HG03066 (cell line): ENCODE measurements around the gene XG.
"Not testable (repeated sequence)": the region's sequence is repeated elsewhere in the genome, so short reads cannot be mapped to it uniquely, and the experiment has no call there.

Source experiments
- ATAC-seq: cut with Tn5 transposase; IDR thresholded peaks from one replicate; pipeline ENCODE4 v1.9.1; 2021; ENCODE audit warnings: low read depth; ENCODE audit not compliant: unreplicated experiment

The XG gene

GRCh38 chrX:2774057-2774456 is 22.2 kb downstream of the XG start:
- ATAC-seq = no peak

GRCh38 chrX:2774776-2775175 is 22.9 kb downstream of the XG start:
- no peak for ATAC-seq

DNA sequence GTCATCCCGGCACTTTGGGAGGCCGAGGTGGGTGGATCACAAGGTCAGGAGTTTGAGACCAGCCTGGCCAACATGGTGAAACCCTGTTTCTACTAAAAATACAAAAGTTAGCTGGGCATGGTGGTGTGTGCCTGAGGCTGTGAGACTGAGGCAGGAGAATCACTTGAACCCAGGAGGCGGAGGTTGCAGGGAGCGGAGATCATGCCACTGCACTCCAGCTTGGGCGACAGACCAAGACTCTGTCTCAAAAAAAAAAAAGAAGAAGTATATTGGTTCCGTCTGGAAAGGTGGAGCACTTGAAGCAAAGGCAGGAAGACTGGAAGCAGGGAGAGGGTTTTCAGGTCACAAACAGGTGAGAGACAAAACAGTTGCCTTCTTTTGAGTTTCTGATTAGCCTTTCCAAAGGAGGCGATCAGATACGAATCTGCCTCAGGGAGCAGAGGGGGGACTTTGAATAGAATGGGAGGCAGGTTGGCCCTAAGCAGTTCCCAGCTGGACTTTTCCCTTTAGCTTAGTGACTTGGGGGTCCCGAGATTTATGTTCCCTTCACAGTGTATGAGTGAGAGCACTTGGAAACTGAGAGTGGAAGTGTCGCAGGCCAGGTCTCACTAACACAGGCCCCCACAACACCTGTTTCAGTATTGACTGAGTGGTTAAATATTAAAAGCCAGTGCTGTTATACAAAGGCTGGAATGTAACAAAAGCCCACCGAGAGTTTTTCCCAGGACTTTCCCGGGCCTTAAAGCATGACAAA is 28.8 kb downstream of the XG start:
- ATAC-seq = peak; percentile 58

DNA sequence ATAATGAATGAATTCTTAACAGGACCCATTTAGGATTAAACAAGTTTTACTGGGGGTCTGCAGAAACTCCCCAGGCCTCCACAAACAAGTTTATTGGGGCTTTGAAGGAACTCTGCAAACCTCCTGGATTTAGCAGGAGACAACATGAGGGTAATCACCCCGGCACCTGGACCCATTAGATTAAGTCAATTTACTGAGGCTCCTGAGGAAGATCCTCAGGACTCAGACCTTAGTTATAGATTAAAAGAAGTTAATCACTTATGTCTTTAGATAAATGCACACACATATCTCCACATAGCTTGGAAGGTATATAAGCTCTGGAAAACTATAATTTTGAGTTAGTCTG is 29.4 kb downstream of the XG start:
- no peak for ATAC-seq

- ATAC-seq = no peak
Observed at GRCh38 chrX:2781698-2782097, 29.9 kb downstream of the XG start.

GRCh38 chrX:2782171-2782570 is 30.3 kb downstream of the XG start:
- ATAC-seq = no peak

GRCh38 chrX:2782778-2783177 is 30.9 kb downstream of the XG start:
- no peak for ATAC-seq

- ATAC-seq = no peak
Observed at GRCh38 chrX:2784026-2784425, 32.2 kb downstream of the XG start.

GRCh38 chrX:2785538-2785937 is 33.7 kb downstream of the XG start:
- ATAC-seq = no peak

DNA sequence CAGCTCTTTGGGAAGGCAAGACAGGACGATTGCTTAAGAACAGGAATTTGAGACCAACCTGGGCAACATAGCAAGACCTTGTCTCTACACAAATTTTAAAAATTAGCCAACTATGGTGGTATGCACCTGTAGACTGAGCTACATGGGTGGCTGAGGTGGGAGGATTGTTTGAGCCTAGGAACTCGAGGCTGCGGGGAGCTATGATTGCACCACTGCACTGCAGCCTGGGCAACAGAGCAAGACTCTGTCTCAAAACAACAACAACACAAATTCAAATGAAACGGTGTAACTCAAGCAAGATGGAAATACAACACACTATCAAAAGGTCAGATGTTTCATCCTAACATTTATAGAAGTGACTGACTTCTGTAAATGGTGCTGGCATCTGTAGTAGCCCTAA is 37.1 kb downstream of the XG start:
- no peak for ATAC-seq

DNA sequence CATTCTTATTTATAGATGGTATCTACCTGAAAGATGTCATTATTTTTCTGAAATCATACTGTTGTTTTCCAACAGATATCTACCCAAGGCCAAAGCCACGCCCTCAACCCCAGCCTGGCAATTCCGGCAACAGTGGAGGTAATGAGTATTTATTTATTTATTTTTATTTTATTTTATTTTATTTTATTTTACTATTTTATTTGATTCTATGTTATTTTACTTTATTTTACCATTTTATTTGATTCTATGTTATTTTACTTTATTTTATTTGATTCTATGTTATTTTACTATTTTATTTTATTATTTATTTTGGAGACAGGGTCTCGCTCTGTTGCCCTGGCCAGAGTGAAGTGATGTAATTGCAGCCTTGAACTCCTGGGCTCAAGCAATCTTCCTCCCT is 37.7 kb downstream of the XG start:
- no peak for ATAC-seq

- no peak for ATAC-seq
Observed at GRCh38 chrX:2793752-2794151, 41.9 kb downstream of the XG start.

DNA sequence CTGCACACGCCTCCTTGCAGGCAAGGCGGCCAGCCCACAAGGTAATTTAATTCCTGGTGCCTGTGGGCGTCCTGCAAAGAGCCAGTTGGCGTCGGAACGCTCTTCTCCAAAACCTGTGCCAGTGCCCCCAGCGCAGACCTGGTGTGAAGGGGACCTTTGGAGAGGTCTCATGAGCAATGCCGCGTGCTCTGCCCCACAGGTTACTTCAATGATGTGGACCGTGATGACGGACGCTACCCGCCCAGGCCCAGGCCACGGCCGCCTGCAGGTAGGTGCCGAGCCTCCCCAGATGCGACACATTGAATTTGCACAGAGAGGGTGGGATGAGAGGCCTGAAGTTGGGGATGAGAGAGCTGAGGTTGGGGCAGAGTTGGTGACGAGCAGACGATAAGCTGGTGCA is 42.5 kb downstream of the XG start:
- ATAC-seq = no peak

DNA sequence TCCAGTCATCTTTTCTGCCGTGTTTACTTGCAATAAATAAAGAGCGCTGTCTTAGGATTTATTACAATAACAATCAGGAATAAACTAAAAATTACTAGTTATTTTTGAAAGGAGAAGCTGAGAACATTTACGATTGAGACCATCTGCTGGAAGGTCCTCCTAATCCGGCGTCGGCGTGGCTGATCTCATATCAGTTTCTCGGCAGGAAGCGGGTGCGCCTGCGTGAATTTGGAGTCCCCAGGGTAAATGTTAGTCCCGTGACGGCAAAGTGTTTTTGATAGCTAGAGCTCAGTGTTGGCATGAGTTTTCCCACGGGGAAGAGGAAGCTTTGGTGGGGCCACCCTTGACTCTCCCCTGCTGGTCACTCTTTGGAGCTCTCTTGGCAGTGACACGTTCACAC is 45.0 kb downstream of the XG start:
- not testable (repeated sequence) for ATAC-seq

DNA sequence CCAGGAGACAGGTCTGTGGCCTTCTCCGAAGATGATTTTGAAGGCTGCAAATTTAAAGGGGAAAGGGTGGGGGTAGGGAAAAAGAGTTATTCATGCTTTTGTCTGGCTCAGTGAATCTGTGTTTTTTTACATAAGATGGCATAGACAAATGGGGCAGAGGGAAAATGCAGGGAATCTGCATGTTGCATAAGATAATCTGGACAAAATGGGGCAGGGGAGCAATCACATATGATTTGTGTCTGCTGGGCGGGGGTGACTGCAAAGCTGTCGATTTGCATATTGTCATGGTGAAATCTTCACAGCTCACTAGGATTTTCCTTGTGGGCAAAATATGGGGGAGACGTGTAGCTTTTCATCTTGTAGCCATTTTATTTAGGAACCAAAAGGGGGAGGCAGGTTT is 47.5 kb downstream of the XG start:
- no peak for ATAC-seq

DNA sequence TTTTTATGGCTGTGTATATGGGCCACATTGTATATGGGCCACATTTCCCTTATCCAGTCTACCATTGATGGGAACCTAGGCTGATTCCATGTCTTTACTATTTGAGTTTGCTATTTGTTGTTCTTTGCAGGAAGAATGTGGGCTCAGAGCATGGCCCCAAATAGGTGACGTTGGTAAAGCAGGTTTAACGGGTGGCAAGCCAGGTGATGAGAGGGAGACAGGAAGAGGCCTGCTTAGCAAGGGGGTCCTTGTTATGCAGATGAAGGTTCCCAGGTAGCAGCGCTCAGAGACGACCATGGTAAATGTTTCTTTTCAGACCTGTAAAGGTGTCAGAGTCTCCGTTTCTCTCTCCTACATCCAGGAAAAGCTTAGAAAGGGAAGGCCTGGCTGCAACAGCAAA is 48.1 kb downstream of the XG start:
- not testable (repeated sequence) for ATAC-seq

DNA sequence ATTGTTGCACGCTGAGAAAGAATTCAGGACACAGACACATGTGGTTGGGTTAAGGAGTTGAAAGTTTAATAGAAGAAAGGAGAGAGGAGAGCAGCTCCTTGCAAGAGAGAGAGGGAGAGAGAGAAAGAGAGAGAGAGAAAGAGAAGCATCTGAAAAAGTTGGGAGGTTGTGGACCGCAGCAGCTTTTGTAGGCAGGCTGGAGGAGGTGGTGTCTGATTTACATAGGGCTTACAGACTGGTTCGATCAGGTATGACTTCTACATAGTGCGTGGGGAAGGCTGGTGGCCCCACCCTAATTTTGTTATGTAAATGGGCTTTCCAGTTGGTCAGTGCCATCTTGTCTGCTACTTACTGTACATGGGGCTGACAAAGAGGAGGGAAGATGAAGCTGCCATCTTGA is 49.4 kb downstream of the XG start:
- no peak for ATAC-seq

GRCh38 chrX:2802376-2803090 is 50.7 kb downstream of the XG start:
- not testable (repeated sequence) for ATAC-seq

- not testable (repeated sequence) for ATAC-seq
Observed at GRCh38 chrX:2803486-2803885, 51.6 kb downstream of the XG start.

DNA sequence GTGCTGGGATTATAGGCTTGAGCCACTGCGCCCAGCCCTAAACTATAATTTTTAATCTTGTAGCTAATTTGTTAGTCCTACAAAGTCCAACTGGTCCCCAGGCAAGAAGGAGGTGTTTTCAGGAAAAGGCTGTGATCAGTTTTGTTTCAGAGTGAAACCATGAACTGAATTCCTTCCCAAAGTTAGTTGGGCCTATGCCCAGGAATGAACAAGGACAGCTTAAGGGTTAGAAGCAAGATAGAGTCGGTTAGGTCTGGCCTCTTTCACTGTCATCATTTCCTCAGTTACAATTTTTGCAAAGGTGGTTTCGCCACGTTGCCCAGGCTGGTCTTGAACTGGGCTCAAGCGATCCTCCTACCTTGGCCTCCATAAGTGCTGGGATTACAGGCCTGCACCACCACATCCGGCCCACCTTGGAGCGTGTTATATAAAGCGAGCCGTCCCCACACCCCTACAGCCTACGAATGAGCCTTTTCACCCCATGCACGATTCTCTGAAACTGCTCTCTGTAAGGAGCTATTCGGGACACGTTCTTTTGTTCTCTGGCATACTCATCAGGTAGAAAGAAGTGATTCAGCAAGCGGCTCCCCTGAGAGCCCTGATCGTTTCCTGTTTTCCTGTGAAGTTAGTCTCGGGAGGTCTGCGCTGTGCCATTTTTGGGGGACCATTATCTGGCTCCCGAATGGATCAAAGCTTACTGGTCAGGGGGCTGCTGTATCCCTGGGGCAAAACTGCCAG is 52.4 kb downstream of the XG start:
- not testable (repeated sequence) for ATAC-seq

DNA sequence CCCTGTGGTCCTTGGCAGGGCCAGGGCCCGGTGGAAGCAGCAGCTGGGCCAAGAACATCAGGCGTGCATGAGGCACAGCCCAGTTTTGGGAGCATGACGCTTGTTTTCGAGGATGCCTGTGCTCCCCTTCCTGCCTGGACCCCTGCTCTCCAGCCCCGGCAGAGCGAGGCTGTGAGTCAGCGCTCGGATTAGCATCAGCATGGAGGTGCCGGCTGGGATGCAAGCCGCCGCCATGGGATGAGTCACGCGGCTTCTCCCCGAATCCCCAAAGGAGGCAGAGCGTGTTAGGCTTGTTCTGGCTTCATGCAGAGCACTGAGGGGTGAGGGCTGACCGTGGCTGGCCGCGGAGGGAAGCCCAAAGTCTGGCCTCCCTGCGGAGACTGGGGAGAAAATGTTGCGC is 53.0 kb downstream of the XG start:
- ATAC-seq = not testable (repeated sequence)

- no peak for ATAC-seq
Observed at GRCh38 chrX:2811271-2811670, 59.4 kb downstream of the XG start.
